Measurements from ENCODE around the gene ARL8A. TPM values are rescaled to one million over a fixed set of nuclear protein-coding genes. Genes with fewer than 3 reads are reported as not detected.
A peak's percentile ranks its signal among the peaks of the same experiment; 100 is the strongest.

Gene ARL8A
- total RNA-seq, 1 donor from 2014 or later: 30.3 TPM

DNA sequence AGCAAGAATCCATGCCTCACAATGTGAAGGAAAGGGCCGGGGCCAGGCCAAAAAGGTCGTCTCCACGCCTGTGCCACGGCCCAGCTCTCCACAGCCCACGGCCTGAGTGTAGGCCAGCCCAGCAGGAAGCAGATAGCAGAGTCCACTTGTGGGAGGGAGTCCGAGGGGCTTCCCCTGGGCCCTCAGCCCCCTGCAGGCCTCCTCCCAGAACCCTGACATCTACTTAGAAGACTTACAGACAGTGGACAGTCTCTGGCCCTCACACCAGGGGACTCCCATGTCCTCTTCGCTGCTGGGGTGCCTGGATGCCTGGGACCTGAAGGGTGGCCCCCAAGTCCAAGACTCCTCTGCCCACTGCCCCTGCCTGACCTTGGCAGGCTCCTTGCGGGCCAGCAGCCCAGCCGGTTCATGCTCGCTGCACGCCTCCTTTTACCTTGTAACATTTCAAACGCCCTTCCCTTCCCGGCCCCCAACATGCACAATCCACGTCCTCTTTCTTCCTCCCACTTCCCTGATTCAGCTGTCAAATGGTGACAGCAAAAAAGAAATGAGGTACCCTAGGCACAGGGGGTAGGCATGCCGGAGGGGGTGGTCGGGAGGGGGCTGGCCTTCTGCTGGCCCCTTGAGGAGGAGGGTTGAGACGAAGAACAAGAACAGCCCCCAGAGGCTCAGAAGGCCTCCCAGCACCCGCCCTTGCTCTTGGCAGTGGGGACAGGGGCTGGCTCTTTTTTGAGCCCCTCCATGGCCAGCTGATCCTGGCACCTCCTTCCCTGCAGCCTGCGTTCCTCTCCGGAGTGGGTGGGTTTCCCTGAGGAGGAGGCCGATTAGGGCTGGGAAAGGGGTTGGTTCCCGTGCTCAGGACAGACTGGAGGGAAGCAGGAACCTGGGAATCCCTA is 16.9 kb upstream of the ARL8A start:
- Histone ChIP-seq H3K36me3 (ENCODE audit: control insufficient read depth, insufficient read depth, low read length) (no peaks in the 10 kb centered on the region), H3K4me3 (ENCODE audit: low read depth, low read length) (no peak overlapping the region), H3K27me3 (ENCODE audit: control insufficient read depth, insufficient read depth, low read length) (peaks cover 1% of the 10 kb centered on the region)
- DNase-seq (ENCODE audit: low read depth) (no peak), FAIRE-seq (no peak)
- TF ChIP-seq, protein P1, sequence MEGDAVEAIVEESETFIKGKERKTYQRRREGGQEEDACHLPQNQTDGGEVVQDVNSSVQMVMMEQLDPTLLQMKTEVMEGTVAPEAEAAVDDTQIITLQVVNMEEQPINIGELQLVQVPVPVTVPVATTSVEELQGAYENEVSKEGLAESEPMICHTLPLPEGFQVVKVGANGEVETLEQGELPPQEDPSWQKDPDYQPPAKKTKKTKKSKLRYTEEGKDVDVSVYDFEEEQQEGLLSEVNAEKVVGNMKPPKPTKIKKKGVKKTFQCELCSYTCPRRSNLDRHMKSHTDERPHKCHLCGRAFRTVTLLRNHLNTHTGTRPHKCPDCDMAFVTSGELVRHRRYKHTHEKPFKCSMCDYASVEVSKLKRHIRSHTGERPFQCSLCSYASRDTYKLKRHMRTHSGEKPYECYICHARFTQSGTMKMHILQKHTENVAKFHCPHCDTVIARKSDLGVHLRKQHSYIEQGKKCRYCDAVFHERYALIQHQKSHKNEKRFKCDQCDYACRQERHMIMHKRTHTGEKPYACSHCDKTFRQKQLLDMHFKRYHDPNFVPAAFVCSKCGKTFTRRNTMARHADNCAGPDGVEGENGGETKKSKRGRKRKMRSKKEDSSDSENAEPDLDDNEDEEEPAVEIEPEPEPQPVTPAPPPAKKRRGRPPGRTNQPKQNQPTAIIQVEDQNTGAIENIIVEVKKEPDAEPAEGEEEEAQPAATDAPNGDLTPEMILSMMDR (IDR thresholded peaks at IDR 0.05; ENCODE audit: insufficient read depth, low read length, severe bottlenecking): no peak

DNA sequence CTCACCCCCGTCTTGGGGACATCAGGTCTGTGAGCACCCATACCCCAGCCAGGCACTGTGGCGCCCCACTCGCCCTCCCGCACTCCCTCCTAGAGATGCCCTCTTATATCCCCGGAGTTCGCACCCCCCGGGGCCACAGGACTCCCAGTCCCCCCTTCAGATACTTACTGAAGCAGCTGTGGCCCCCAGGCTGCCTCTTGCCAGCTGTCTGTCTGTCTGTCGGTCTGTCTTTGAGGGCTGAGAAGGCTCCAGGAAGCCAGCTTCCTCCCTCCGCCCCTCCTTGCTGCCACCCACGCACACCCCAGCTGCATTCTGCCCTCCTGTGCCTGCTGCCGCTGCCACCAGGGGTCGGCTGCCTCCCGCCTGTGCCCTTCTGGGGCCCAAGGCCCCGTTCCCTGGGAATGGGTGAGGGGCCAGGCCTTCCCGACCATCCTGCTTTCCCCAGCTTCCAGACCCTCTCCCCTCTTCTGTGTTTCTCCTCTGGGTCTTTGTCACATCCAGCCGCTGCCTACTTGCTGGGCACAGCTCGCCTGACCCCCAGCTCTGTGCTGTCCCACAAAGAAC is 15.9 kb upstream of the ARL8A start, which contains the start of gene PTPN7:
PTPN7 (minus strand) TSS at position 226 of the 564 bp plus-strand sequence. CDS start 1,200 bp downstream, outside the sequence.
- peak; percentile 8 for DNase-seq (ENCODE audit: low read depth)
- Histone ChIP-seq H3K4me3 (ENCODE audit: low read depth, low read length) (no peak within 1 kb of the TSS), H3K27me3 (ENCODE audit: control insufficient read depth, insufficient read depth, low read length) (peaks cover 1% of the 10 kb centered on the region), H3K36me3 (ENCODE audit: control insufficient read depth, insufficient read depth, low read length) (no peaks in the 10 kb centered on the region)
- no peak for FAIRE-seq
- TF ChIP-seq, protein P1 (IDR thresholded peaks at IDR 0.05; ENCODE audit: insufficient read depth, low read length, severe bottlenecking): peak; percentile 22

DNA sequence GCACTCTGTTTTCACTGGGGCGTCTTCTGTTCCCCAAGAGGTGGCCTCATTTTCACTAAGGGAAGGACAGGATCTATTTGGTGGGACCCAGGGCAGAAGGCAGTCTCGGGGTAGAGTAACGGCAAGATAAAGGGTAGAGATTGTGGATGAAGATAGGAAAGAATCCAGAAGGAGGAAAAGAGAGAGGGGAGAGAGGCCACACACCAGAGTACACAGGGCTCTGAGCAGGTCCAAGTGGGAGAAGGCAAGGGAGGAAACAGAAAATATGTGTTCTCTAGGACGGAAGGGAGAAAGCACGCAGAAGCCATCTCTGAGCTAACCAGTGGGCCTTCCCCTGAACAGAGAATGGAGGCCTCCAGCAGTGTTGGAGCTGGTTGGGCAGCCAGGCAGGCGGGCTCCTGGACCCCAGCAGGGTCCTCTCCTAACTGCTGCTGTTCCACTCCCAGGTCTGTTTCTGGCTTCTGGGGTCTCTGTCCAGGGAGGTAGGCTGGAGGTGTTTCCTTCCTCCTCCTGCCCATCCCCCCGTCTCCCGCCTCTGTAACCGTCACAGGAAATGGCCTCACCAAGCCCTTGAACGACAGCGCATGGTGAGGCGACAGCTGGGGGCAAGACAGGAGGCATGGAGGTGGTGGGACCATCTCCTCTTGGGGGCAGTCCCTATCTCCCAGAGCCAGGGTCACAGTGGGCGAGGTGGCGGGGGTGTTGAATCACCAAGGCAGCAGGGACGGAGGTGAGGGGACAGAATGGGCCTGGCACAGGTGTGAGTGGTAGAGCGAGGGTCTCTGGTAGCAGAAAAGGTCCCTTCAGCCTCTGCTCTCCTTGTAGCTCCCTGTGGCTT is 15.2 kb upstream of the ARL8A start:
- no peak overlapping the region for H3K4me3 ChIP-seq (ENCODE audit: low read depth, low read length)
- peaks cover 1% of the 10 kb centered on the region for H3K27me3 ChIP-seq (ENCODE audit: control insufficient read depth, insufficient read depth, low read length)
- no peaks in the 10 kb centered on the region for H3K36me3 ChIP-seq (ENCODE audit: control insufficient read depth, insufficient read depth, low read length)
- no peak for DNase-seq (ENCODE audit: low read depth)
- TF ChIP-seq, protein P1 (IDR thresholded peaks at IDR 0.05; ENCODE audit: insufficient read depth, low read length, severe bottlenecking): no peak
- FAIRE-seq: no peak

DNA sequence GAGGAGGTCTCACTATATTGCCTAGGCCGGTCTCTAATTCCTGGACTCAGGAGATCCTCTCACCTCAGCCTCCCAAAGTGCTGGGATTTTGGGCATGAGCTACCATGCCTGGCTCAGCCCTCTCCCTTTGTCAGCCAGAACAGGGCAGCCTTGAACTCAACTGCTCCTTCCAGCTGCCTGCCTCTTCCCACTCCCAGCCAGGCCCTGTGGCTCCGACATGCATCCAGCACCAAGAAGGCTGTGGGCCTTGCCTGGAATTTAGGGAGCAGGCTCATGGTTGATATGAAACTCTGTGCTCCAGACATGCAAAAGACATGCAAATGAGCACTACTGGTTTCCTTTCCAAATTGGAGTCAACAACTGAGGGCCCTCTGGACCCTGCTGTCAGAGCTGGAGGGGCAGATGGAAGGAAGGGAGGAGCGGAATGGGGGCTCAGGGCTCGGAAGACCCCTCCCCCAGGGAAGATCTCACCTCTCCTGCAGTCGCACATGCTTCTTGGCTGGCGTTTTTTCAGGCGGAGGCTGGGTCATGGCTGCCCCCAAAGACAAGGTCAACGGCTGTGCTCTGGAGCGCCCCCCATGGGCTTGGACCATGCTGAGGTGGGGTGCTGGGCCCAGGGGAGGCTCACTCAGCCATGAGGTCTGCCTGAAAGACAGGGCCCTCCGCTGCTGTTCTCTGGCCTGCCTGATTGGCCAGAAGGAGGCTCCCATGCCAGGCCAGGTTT is 14.4 kb upstream of the ARL8A start:
- no peak overlapping the region for H3K4me3 ChIP-seq (ENCODE audit: low read depth, low read length)
- TF ChIP-seq, protein P1 (IDR thresholded peaks at IDR 0.05; ENCODE audit: insufficient read depth, low read length, severe bottlenecking): no peak
- no peak for FAIRE-seq
- no peaks in the 10 kb centered on the region for H3K36me3 ChIP-seq (ENCODE audit: control insufficient read depth, insufficient read depth, low read length)
- peaks cover 1% of the 10 kb centered on the region for H3K27me3 ChIP-seq (ENCODE audit: control insufficient read depth, insufficient read depth, low read length)
- no peak for DNase-seq (ENCODE audit: low read depth)

DNA sequence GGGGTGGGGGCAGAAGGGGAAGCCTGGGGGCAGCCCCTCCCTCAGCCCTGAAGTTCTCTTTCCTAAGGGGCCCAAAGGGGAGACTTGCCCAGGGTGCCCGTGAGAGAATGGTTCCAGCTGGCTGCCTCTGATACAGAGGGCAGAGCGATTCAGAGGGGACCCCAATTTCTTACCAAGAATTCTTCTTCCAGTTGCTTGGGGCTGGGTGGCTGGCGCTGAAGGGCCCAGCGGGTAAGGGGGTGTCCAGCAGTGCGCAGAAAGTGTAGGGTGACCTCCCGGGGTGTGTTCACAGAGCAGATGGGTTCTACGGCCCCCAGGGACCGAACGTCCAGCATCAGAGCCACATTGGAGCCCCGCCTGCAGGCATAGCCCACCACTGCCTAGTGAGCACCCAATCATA is 13.4 kb upstream of the ARL8A start:
- Histone ChIP-seq H3K4me3 (ENCODE audit: low read depth, low read length) (no peak overlapping the region), H3K27me3 (ENCODE audit: control insufficient read depth, insufficient read depth, low read length) (no peaks in the 10 kb centered on the region), H3K36me3 (ENCODE audit: control insufficient read depth, insufficient read depth, low read length) (no peaks in the 10 kb centered on the region)
- DNase-seq (ENCODE audit: low read depth): no peak
- TF ChIP-seq, protein P1 (IDR thresholded peaks at IDR 0.05; ENCODE audit: insufficient read depth, low read length, severe bottlenecking): no peak
- no peak for FAIRE-seq

Measured in bronchial epithelial cell (primary cell).